Measurements from ENCODE around the gene PCSK4. TPM values are rescaled to one million over a fixed set of nuclear protein-coding genes. Genes with fewer than 3 reads are reported as not detected.
A peak's percentile ranks its signal among the peaks of the same experiment; 100 is the strongest.

Gene PCSK4
- polyA plus RNA-seq, 1 experiment, result 1.3 TPM

DNA sequence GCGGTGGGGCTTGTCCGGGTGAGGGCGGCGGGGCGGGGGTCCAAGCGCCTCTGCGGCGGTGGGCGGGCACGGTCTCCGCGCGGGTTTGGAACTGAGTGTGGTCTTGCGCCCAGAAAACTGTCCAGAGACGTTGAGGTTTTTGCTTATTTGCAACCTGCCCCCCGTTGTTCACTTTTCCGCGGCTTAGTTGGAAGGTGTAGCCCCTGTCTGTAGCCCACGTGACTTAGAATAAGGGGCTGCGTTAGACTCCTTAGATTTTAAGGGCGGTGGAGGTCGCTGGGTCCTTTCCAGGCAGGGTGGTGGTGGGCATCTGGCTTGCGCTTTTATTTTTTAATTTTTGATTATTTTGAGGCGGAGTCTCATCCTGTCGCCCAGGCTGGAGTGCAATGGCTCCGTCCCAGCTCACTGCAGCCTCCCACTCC, 51.2 kb downstream of the PCSK4 start:
- ChIA-PET POLR2A (no interaction called here), CTCF (no interaction called here)
- TF ChIP-seq, protein P1, sequence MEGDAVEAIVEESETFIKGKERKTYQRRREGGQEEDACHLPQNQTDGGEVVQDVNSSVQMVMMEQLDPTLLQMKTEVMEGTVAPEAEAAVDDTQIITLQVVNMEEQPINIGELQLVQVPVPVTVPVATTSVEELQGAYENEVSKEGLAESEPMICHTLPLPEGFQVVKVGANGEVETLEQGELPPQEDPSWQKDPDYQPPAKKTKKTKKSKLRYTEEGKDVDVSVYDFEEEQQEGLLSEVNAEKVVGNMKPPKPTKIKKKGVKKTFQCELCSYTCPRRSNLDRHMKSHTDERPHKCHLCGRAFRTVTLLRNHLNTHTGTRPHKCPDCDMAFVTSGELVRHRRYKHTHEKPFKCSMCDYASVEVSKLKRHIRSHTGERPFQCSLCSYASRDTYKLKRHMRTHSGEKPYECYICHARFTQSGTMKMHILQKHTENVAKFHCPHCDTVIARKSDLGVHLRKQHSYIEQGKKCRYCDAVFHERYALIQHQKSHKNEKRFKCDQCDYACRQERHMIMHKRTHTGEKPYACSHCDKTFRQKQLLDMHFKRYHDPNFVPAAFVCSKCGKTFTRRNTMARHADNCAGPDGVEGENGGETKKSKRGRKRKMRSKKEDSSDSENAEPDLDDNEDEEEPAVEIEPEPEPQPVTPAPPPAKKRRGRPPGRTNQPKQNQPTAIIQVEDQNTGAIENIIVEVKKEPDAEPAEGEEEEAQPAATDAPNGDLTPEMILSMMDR (IDR thresholded peaks at IDR 0.05; ENCODE audit: insufficient read depth, low read depth, low read length), result no peak
- Histone ChIP-seq H3K27me3 (ENCODE audit: control insufficient read depth, insufficient read depth, low read length) (no peaks in the 10 kb centered on the region), H3K4me3 (ENCODE audit: low read depth, low read length) (peak overlapping the region; percentile 87), H3K36me3 (ENCODE audit: control insufficient read depth, insufficient read depth, low read length) (peaks cover 33% of the 10 kb centered on the region)
- DNase-seq (ENCODE audit: low read depth), result no peak

DNA sequence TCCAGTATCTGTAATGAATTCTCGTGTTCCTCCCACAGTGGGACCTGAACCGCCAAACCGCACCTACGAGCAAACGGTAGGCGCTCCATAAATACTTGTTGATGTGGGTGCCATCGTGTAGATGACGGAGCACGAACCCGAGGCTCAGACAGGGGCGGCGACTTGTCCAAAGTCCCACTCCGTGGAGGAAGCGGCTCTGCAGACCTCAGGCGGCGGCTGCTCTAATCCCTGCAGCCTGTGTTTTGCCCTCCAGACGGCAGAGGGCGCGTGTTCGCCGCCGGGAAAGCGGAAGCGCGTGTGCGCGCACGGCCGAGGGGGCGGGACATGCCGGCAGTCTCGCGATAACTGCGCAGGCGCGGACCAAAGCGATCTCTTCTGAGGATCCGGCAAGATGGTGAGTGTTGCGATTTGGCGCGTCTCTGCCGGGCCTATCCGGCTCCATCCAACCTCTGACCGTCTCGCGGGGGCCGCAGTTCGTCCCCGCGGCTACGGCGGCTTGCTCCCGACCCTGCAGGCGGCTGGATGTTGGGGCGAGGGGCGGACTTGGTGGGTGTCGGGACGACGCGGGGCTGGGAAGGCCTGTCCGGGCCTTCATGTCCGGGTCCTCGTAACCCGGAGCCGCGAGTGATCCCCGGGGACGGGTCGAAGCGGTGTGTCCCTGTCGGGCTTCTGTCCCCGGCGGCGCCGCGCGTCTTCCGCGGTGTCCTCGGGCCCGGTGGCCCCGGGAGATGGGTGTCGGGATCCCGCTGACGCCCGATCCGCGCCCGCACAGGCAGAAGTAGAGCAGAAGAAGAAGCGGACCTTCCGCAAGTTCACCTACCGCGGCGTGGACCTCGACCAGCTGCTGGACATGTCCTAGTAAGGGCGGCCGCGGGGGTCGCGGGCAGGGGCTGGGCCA, 51.9 kb downstream of the PCSK4 start, which contains the start of gene RPS15:
Gene RPS15, plus strand, starts transcription at position 362 of the 898 bp plus-strand sequence. Its CDS starts 30 bp downstream, at position 392.
- ChIA-PET CTCF (interaction anchor here (0.9 to 1.8 kb wide), 5 partner anchors 11 to 56 kb away, joined by 4 to 8 read pairs (median 6); no protein-coding TSS in a partner anchor), POLR2A (no interaction called here)
- Histone ChIP-seq H3K27me3 (ENCODE audit: control insufficient read depth, insufficient read depth, low read length) (no peaks in the 10 kb centered on the region), H3K36me3 (ENCODE audit: control insufficient read depth, insufficient read depth, low read length) (peaks cover 40% of the 10 kb centered on the region), H3K4me3 (ENCODE audit: low read depth, low read length) (peak within 1 kb of the TSS; percentile 87)
- peak; percentile 72 for DNase-seq (ENCODE audit: low read depth)
- TF ChIP-seq, protein P1 (IDR thresholded peaks at IDR 0.05; ENCODE audit: insufficient read depth, low read depth, low read length), result peak; percentile 95

DNA sequence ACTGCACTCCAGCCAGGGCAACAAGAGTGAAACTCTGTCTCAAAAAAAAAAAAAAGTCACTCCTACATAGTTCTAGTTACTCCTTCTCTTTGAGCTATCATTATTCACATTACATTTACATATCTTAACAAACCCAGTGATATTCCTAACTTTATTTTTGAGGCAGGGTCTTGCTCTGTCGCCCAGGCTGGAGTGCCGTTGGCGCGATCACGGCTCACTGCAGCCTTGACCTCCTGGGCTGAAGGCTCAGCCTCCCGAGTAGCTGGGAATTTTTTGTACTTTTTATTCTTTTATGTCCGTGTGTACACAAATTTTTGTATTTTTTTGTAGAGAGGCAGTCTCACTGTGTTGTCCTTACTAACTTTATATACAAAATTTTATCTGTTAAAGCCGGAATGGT, 52.5 kb downstream of the PCSK4 start:
- no peak overlapping the region for H3K4me3 ChIP-seq (ENCODE audit: low read depth, low read length)
- H3K36me3 ChIP-seq (ENCODE audit: control insufficient read depth, insufficient read depth, low read length), result peaks cover 46% of the 10 kb centered on the region
- TF ChIP-seq, protein P1 (IDR thresholded peaks at IDR 0.05; ENCODE audit: insufficient read depth, low read depth, low read length), result no peak
- CTCF ChIA-PET, result interaction anchor here (0.9 to 1.8 kb wide), 6 partner anchors 10 to 55 kb away, joined by 4 to 8 read pairs (median 6); no protein-coding TSS in a partner anchor
- no peak for DNase-seq (ENCODE audit: low read depth)
- H3K27me3 ChIP-seq (ENCODE audit: control insufficient read depth, insufficient read depth, low read length), result no peaks in the 10 kb centered on the region
- POLR2A ChIA-PET, result no interaction called here

DNA sequence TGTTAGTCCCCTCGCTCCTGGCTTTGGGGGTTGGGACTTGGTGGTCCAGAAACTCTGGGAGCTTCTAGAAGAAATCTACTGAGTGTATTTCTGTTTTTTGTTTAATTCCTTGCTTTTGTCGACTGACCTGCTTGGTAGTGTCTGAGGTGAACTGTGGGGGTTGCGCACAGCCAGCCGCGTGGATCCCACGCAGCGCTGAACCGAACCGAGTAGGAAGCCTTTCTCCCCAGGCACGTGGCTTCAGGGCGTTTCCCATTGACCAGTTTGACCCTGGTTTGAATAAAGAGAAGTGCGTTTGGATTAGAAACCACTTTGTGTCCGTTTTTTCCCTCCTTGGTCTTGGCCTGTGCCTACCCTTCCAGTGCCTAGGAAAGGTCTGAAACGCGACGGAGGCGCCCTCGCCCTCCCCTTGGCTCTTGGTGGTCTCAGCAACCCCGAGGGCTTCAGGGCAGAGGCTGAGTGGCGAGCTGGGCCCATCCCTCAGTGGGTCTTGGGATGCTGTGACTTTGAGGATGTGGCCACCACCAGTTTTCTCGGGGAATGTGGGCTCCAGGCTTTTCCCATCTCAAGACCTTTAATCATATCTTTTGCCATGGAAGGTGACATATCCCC, 54.7 kb downstream of the PCSK4 start:
- H3K4me3 ChIP-seq (ENCODE audit: low read depth, low read length), result no peak overlapping the region
- POLR2A ChIA-PET, result no interaction called here
- CTCF ChIA-PET, result interaction anchor here (2.4 kb wide), 1 partner anchor 9 kb away, joined by 11 read pairs; no protein-coding TSS in a partner anchor
- TF ChIP-seq, protein P1 (IDR thresholded peaks at IDR 0.05; ENCODE audit: insufficient read depth, low read depth, low read length), result no peak
- no peaks in the 10 kb centered on the region for H3K27me3 ChIP-seq (ENCODE audit: control insufficient read depth, insufficient read depth, low read length)
- DNase-seq (ENCODE audit: low read depth), result no peak
- H3K36me3 ChIP-seq (ENCODE audit: control insufficient read depth, insufficient read depth, low read length), result peaks cover 44% of the 10 kb centered on the region

DNA sequence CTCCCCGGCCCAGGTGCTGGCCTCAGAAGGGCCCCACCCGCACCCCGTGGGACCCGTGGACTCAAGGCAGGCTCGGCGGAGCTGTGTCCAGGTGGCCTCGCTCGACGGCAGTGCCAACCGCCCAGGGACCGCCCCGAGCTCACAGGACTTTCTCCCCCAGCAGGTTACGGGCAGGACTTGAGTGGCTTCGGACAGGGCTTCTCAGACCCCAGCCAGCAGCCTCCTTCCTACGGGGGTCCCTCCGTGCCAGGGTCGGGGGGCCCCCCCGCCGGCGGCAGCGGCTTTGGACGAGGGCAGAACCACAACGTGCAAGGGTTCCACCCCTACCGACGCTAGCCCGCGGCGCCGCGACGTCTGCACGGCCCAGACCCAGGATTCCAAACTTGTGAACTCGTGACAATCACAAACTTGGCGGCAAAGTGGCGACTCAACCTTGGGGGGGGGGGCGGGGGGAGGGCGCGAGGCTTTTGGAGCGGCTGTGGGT, 55.5 kb downstream of the PCSK4 start:
- H3K36me3 ChIP-seq (ENCODE audit: control insufficient read depth, insufficient read depth, low read length), result peaks cover 44% of the 10 kb centered on the region
- TF ChIP-seq, protein P1 (IDR thresholded peaks at IDR 0.05; ENCODE audit: insufficient read depth, low read depth, low read length), result no peak
- no peak for DNase-seq (ENCODE audit: low read depth)
- no peaks in the 10 kb centered on the region for H3K27me3 ChIP-seq (ENCODE audit: control insufficient read depth, insufficient read depth, low read length)
- ChIA-PET POLR2A (no interaction called here), CTCF (interaction anchor here (2.4 kb wide), 1 partner anchor 10 kb away, joined by 11 read pairs; no protein-coding TSS in a partner anchor)
- no peak overlapping the region for H3K4me3 ChIP-seq (ENCODE audit: low read depth, low read length)

Data from BJ (cell line).